Measurements from ENCODE around the gene GPC5. TPM values are rescaled to one million over a fixed set of nuclear protein-coding genes. Genes with fewer than 3 reads are reported as not detected.

The GPC5 gene
- total and polyA plus RNA-seq, 2 of the 8 experiments (the other 6 are each of a cell fraction or from before 2014, with no cell fraction given), result 0.20 to 0.39 TPM

GRCh38 chr13:91533354-91533753, 134.9 kb downstream of the GPC5 start:
- Histone ChIP-seq H3K18ac (ENCODE audit: extremely low read depth, low read length) (no peak overlapping the region), H4K8ac (ENCODE audit: extremely low read depth, insufficient read depth, low read length) (no peak overlapping the region), H2BK120ac (replicated peaks; ENCODE audit: low read depth, low read length) (no peak overlapping the region), H3K36me3 (ENCODE audit: control insufficient read depth in 2 of 4, insufficient read depth in 4 of 4, low read length in 3 of 4) (no peaks in the 10 kb centered on the region), H4K20me1 (replicated peaks in 1 of 2; ENCODE audit: control insufficient read depth in 1 of 2, insufficient read depth in 2 of 2, low read length in 2 of 2) (no peaks in the 10 kb centered on the region), H3K79me1 (ENCODE audit: low read depth, low read length) (no peaks in the 10 kb centered on the region), H3K23ac (ENCODE audit: insufficient read length) (no peak overlapping the region), H2AK5ac (ENCODE audit: low read depth, low read length) (no peak overlapping the region), H3K79me2 (ENCODE audit: control insufficient read depth in 1 of 2, insufficient read depth in 2 of 2, low read length in 2 of 2) (no peaks in the 10 kb centered on the region), H3K56ac (replicated peaks; ENCODE audit: insufficient read length, low read depth, low read length) (no peak overlapping the region), H3K4me1 (replicated peaks in 1 of 4; ENCODE audit: control insufficient read depth in 3 of 4, insufficient read depth in 4 of 4, low read length in 3 of 4) (no peaks in the 10 kb centered on the region), H2BK5ac (ENCODE audit: low read depth, low read length) (no peak overlapping the region), H3K27me3 (replicated peaks in 1 of 4; ENCODE audit: control insufficient read depth in 3 of 4, extremely low read depth in 1 of 4, insufficient read depth in 3 of 4, low read length in 3 of 4) (no peaks in the 10 kb centered on the region), H2AFZ (ENCODE audit: low read length) (no peak overlapping the region), H3K27ac (ENCODE audit: low read depth, low read length) (no peak overlapping the region), H3K23me2 (ENCODE audit: low read depth, low read length) (no peaks in the 10 kb centered on the region), H2BK20ac (ENCODE audit: low read length) (no peak overlapping the region), H2BK15ac (ENCODE audit: low read length) (no peak overlapping the region), H3K9me3 (ENCODE audit: insufficient read depth in 2 of 2, low read depth in 1 of 2, low read length in 1 of 2) (no peaks in the 10 kb centered on the region), H4K5ac (ENCODE audit: insufficient read length, low read depth, low read length) (no peak overlapping the region), H3K14ac (ENCODE audit: insufficient read length) (no peak overlapping the region), H3K4me2 (ENCODE audit: insufficient read depth in 1 of 2, low read depth in 2 of 2, low read length in 2 of 2) (no peak overlapping the region), H2BK12ac (ENCODE audit: low read depth, low read length) (no peak overlapping the region), H3K4me3 (ENCODE audit: extremely low read depth in 1 of 4, insufficient read depth in 2 of 4, low read depth in 3 of 4, low read length in 4 of 4) (no peak overlapping the region), H4K91ac (replicated peaks; ENCODE audit: insufficient read length, low read length) (no peak overlapping the region), H3K9ac (replicated peaks in 1 of 4; ENCODE audit: extremely low read depth in 1 of 4, low read depth in 3 of 4, low read length in 3 of 4) (no peak overlapping the region), H3K4ac (replicated peaks; ENCODE audit: insufficient read length, low read depth, low read length) (no peak overlapping the region)
- TF ChIP-seq TEAD4 (IDR thresholded peaks at IDR 0.05; ENCODE audit: low read depth, low read length), result no peak
- TF ChIP-seq TAF7 (optimal IDR thresholded peaks at IDR 0.05; ENCODE audit: borderline replicate concordance, low read depth, low read length), result no peak
- 97% methylated on average over 2 of the region's 2 CpGs; no CpG with 5 or more reads in 1 of the 2 experiments for WGBS, 2 experiments (ENCODE audit: extremely low coverage in 1 of 2, insufficient coverage in 1 of 2, insufficient read length in 1 of 2, insufficient replicate concordance in 2 of 2, low coverage in 1 of 2, low lambda C conversion rate in 2 of 2, missing lambda C conversion rate in 1 of 2)
- FAIRE-seq (no peak), DNase-seq (ENCODE audit: low read depth in 1 of 2, low spot score in 2 of 2) (no peak)
- CTCF ChIA-PET (ENCODE audit: partially characterized antibody), result no interaction called here
- POLR2A ChIA-PET (ENCODE audit: partially characterized antibody), result no interaction called here

Measured in H1 (cell line).